ENCODE measurements around the gene BACH2. TPM values are rescaled to one million over a fixed set of nuclear protein-coding genes. Genes with fewer than 3 reads are reported as not detected.

BACH2 gene
- total and polyA plus RNA-seq, 8 donors, result 0.19 to 10.8 (median 1.4) TPM; not detected in 1

GRCh38 chr6:90202156-90202555, 94.5 kb downstream of the BACH2 start:
- DNase-seq, result no peak
- intact Hi-C loops (cut with DNase I; ENCODE audit: low total_unique reads), result no loop called here
- Histone ChIP-seq H3K4me1 (peaks cover 0 to 5% (median 0%) of the 10 kb centered on the region in 4 donors), H3K4me3 (no peak overlapping the region), H3K27ac (no peak overlapping the region), H3K36me3 (no peaks in the 10 kb centered on the region), H3K9me3 (no peaks in the 10 kb centered on the region), H3K27me3 (no peaks in the 10 kb centered on the region)
- WGBS, 5 donors, result 56 to 72% (median 57%) methylated on average over 2 of the region's 2 CpGs
- no peak for TF ChIP-seq EP300 (IDR thresholded peaks at IDR 0.05)
- TF ChIP-seq, protein P1, sequence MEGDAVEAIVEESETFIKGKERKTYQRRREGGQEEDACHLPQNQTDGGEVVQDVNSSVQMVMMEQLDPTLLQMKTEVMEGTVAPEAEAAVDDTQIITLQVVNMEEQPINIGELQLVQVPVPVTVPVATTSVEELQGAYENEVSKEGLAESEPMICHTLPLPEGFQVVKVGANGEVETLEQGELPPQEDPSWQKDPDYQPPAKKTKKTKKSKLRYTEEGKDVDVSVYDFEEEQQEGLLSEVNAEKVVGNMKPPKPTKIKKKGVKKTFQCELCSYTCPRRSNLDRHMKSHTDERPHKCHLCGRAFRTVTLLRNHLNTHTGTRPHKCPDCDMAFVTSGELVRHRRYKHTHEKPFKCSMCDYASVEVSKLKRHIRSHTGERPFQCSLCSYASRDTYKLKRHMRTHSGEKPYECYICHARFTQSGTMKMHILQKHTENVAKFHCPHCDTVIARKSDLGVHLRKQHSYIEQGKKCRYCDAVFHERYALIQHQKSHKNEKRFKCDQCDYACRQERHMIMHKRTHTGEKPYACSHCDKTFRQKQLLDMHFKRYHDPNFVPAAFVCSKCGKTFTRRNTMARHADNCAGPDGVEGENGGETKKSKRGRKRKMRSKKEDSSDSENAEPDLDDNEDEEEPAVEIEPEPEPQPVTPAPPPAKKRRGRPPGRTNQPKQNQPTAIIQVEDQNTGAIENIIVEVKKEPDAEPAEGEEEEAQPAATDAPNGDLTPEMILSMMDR (IDR thresholded peaks at IDR 0.05), result no peak
- TF ChIP-seq POLR2AphosphoS5 (IDR thresholded peaks at IDR 0.05), result no peak
- TF ChIP-seq POLR2A (IDR thresholded peaks at IDR 0.05), result no peak

- Histone ChIP-seq H3K36me3 (no peaks in the 10 kb centered on the region), H3K4me3 (no peak overlapping the region), H3K9me3 (no peaks in the 10 kb centered on the region), H3K27me3 (no peaks in the 10 kb centered on the region), H3K4me1 (peaks cover 0 to 5% (median 0%) of the 10 kb centered on the region in 4 donors), H3K27ac (no peak overlapping the region)
- TF ChIP-seq POLR2AphosphoS5 (IDR thresholded peaks at IDR 0.05) (no peak), POLR2A (IDR thresholded peaks at IDR 0.05) (no peak), EP300 (IDR thresholded peaks at IDR 0.05) (no peak)
- TF ChIP-seq, protein P1 (IDR thresholded peaks at IDR 0.05), result no peak
- intact Hi-C loops (cut with DNase I; ENCODE audit: low total_unique reads), result no loop called here
- 73 to 88% (median 83%) methylated on average over 4 of the region's 4 CpGs for WGBS, 5 donors
- no peak for DNase-seq
These were observed 96.7 kb downstream of the BACH2 start for GRCh38 chr6:90199900-90200299.

GRCh38 chr6:90198758-90199425, 97.8 kb downstream of the BACH2 start:
- TF ChIP-seq, protein P1 (IDR thresholded peaks at IDR 0.05), result no peak
- TF ChIP-seq POLR2A (IDR thresholded peaks at IDR 0.05) (no peak), POLR2AphosphoS5 (IDR thresholded peaks at IDR 0.05) (no peak), EP300 (IDR thresholded peaks at IDR 0.05) (no peak)

GRCh38 chr6:90197854-90198496, 98.7 kb downstream of the BACH2 start:
- TF ChIP-seq, protein P1 (IDR thresholded peaks at IDR 0.05), result no peak
- TF ChIP-seq POLR2AphosphoS5 (IDR thresholded peaks at IDR 0.05), result peak in 1 of 3 donors; percentile 17
- no peak overlapping the region for H3K4me3 ChIP-seq
- no peaks in the 10 kb centered on the region for H3K9me3 ChIP-seq
- H3K4me1 ChIP-seq, result no peaks in the 10 kb centered on the region
- intact Hi-C loops (cut with DNase I; ENCODE audit: low total_unique reads), result no loop called here
- no peak for DNase-seq
- no peaks in the 10 kb centered on the region for H3K36me3 ChIP-seq
- 80 to 94% (median 89%) methylated on average over 8 of the region's 8 CpGs for WGBS, 5 donors
- H3K27me3 ChIP-seq, result no peaks in the 10 kb centered on the region
- H3K27ac ChIP-seq, result no peak overlapping the region

More at GRCh38 chr6:90198758-90199425, 97.8 kb downstream of the BACH2 start:
- no peak for DNase-seq
- no peaks in the 10 kb centered on the region for H3K4me1 ChIP-seq
- H3K27ac ChIP-seq, result no peak overlapping the region
- no peaks in the 10 kb centered on the region for H3K27me3 ChIP-seq
- H3K36me3 ChIP-seq, result no peaks in the 10 kb centered on the region
- intact Hi-C loops (cut with DNase I; ENCODE audit: low total_unique reads), result no loop called here
- no peaks in the 10 kb centered on the region for H3K9me3 ChIP-seq
- WGBS, 5 donors, result 93 to 99% (median 96%) methylated on average over 6 of the region's 6 CpGs
- no peak overlapping the region for H3K4me3 ChIP-seq

Measured in stomach (tissue), 9 donors.